NCI-H146 (cell line): ENCODE results near the gene HLX.

Experiments
- DNase-seq: peaks from one replicate; lab custom pipeline; 2025; lab: John Stamatoyannopoulos, UW

HLX gene, protein sequence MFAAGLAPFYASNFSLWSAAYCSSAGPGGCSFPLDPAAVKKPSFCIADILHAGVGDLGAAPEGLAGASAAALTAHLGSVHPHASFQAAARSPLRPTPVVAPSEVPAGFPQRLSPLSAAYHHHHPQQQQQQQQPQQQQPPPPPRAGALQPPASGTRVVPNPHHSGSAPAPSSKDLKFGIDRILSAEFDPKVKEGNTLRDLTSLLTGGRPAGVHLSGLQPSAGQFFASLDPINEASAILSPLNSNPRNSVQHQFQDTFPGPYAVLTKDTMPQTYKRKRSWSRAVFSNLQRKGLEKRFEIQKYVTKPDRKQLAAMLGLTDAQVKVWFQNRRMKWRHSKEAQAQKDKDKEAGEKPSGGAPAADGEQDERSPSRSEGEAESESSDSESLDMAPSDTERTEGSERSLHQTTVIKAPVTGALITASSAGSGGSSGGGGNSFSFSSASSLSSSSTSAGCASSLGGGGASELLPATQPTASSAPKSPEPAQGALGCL

DNA sequence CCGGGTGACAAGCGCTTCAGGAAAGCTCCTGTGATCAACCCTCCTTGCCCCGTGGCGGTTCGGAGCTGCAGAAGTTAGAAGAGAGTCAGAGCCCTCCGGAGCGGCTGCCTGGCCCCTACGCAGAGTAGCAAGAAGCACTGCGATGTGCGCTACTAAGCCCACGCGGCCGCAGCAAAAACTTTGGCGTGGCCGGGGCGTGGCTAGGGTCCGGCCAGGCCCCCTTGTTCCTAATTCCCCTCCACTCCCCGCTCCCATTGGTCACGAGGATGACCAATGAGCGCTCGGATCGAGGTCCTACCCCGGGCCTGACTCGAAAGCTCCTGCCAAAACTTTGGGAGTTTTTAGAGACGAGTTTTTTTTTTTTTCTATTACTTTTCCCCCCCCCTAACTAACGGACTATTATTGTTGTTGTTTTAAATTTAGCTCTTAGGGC is at the start of gene HLX:
Gene HLX (plus strand): TSS at position 368 of the 433 bp plus-strand sequence. CDS start 415 bp downstream, outside the sequence.
- no peak for DNase-seq

DNA sequence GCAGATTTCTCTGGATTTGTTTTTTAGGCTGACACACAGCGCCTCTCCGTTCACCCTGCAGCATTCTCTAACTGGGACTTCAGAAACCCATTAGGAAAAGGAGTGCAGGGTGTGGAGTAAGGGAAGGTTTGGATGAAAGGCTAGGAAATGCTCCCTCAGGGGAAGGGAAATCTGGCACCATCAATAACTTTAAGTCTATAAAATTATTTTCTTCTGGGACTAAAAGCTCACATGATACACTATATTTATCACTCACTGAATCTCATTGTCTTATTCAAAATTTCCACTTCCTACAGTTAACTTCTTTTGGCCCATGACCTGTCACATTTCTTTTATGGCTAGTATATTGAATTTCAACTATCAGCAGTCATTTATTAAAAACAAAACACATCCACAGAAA is 45.8 kb upstream of the HLX start:
- no peak for DNase-seq

DNA sequence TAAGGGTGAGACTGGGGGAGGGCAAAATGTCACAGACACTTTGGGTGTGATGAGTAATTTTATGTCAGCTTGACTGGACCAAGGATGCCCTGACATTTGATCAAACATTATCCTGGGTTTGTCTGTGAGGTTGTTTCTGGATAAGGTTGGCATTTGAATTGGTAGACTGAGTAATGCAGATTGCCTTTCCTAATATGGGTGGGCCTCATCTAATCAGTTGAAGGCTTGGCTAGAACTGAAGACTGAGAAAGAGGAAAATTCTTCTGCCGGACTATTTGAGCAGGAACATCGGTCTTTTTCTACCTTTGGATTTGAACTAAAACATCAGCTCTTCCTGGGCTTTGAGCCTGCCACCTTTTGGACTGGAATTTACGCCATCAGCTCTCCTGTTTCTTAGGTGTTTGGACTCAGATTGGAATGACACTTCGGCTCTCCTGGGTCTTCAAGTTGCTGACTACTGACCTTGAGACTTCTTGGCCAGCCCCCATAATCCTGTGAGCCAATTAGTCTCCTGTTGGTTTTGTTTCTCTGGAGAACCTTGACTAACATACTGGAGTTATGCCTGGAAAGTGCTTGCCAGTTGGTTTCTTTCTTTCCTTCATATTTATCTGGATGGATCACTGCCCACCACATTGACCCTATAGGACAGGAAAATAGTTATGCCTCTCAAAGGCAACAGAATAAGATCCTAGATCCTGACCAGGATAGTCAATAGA is 44.9 kb upstream of the HLX start:
- no peak for DNase-seq

DNA sequence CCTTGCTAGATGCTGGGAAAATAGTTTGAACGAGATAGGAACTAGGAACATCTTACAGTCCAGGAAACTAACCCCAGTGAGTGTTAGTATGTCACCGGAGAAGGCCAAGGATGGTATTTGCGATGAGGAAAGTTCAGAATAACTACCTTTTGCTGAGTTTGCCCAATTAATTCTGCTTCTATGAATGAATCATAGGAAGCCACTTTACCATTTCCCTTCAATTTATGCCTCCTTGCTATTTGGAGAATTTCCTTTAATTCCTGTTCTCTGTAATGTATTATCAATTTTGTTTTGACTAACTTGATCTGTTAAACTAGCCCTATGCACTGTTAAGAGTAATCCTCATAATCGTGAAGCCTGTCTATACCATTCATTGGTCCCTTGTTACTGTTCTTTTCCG is 40.7 kb upstream of the HLX start:
- no peak for DNase-seq

DNA sequence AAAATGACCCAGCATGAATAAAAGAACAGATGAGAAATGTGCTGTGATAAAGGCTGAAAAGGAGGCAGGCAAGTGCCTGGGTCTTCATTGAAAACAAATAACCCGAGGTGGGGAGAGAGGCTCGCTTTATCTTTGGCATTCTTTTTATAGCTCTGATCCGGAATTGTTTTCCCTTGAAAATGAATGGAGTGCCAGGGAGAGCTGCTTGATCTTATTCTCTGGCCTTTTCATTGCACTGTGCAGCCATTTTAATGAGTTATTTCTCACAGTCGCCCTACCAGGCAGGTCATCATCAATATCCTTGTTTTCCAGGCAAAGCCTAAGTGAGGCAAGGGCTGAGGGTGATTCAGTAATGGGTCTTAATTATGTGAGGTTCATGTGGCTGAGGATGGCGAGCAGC is 39.8 kb upstream of the HLX start:
- DNase-seq = no peak

DNA sequence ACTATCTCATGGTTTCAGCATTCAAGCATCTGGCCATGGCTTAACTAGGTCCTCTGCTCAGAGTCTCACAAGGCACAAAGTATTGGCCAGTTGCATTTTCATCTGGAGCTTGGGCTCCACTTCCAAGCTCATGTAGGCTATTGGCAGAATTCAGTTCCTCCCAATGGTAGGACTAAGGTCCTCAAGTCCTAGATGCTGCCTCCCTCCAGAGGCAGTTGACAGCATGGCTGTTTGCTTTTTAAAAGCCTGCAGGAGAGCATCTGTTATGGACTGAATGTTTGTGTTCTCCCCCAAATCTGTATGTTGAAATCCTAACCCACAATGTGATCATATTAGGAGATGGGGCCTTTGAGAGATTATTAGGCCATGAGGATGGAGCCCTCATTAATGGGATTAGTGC is 38.0 kb upstream of the HLX start:
- no peak for DNase-seq

DNA sequence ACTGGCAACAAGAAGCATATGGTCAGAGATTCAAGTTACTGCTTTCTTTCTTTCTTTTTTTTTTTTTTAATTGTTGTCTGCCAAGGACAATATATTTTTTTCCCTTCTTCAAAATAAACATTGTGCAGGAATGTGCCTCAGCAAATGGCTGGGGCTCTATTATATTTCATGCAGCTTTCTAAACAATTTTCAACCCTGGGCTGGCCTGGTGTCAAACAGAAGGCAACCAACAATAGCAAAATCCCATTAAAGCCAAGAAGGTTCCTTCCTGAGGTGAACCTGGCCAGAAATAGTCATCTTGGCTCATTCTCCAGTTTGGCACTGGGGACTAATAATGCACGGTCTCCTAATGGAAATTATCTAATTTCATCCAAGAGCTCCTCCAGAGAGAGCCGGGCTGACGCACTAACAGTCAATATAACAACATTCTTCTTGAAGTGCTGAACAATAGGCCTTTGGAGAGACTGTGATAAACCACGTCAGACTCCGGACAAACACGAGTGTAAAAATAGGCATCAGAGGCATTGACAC is 35.7 kb upstream of the HLX start:
- no peak for DNase-seq

DNA sequence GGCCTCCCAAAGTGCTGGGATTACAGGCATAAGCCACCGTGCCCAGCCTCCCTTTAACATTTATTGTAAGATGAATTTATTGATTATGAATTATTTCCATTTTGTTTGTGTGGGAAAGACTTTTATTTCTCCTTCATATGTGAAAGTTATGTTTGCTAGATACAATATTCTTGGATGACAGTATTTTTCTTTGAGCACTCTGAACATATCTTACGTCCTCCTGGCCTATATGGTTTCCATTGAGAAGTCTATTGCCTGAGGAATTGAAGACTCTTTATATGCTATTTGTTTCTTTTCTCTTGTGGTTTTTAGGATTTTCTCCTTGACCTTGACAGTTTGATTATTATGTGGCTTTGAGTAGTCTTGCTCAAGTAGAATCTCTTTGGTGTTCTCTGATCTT is 26.8 kb upstream of the HLX start:
- DNase-seq = no peak

DNA sequence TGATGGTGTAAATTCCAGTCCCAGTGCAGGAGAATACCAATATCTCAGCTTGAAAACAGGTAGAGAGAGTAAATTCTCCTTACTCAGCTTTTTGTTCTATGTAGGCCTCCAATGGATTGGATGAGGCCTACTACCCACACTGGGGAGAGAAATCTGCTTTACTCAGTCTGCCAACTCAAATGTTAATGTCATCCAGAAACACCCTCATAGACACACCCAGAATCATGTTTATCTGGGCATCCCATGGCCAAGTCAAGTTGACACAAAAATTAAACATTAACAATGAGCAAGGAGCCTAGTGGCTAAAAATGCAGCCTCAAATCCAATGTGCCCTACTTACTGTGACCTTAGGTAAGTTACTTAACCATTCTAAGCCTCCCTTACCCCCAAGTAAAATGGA is 6.9 kb upstream of the HLX start:
- DNase-seq = no peak

DNA sequence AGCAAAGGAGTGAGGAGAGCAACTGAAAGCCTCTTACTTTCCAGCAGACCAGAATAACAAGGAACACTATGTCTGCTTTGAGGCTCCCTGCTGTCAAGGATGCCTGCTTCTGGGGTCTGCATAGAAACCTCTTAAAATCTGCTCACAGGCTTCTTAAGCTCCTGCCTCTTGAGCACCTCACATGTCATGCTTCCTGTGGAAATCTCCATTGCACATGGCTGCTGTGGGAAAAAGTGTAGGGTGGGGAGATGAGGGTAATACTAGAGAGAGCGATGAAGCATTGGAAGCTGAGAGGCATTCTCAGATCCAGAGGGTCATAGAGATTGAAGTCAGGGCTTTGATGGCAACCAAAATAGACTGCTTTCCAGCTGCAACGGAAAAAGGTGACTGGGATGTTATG is 6.2 kb upstream of the HLX start:
- no peak for DNase-seq

DNA sequence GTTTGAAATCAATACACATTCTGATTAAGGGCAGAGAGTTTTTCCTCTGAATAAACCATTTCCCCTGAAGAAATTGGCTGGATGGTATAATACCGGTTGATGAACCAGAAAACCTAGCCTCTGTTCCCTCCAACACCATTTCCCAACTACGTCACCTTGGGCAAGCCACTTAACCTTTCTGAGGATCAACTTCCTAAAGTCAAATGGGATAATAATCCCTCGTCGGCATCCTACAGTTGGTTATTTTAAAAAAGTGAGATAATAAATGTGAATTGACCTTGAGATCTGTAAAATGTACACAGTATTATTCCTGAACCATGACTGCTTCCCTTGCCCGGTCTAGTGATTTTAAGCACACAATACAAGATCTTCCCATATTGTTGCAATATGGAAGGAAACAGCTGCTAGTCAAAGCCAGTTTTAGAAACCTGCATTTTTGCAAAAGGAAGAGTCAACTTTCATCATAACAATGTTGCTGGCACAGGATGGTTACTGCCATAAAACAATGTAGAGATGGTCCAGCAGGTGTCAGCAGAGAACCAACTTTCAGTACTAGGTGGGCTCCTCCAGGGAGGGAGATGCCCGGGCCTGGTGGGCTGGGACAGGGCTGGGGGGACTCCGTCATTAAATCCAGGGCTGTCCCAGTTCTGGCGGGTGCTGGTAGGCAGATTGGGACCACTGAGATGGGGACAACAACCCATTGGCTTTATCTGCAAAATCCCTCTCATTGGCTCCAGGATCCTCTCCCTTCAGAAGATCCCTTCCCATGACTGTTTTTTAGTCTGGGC is 5.2 kb upstream of the HLX start:
- DNase-seq = no peak

DNA sequence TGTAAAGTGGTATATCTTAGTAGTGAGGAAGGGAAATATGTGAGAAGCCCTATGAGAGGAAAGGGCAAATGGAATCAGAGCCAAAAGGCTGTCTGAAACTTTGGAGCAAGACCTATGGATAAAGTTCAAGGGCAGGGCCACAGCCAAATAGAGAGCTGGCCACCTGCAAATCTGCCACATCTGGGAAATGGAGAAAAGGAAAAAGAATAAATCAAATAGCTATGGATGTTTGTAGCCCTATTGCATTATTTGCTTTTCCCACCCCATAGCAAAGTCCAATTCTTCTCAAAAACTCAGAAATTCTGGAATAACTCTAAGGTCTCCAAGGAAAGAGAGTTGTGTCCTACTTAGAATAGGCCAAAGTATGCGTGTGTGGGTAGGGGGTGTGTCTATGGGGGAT is 4.0 kb upstream of the HLX start:
- DNase-seq = no peak

DNA sequence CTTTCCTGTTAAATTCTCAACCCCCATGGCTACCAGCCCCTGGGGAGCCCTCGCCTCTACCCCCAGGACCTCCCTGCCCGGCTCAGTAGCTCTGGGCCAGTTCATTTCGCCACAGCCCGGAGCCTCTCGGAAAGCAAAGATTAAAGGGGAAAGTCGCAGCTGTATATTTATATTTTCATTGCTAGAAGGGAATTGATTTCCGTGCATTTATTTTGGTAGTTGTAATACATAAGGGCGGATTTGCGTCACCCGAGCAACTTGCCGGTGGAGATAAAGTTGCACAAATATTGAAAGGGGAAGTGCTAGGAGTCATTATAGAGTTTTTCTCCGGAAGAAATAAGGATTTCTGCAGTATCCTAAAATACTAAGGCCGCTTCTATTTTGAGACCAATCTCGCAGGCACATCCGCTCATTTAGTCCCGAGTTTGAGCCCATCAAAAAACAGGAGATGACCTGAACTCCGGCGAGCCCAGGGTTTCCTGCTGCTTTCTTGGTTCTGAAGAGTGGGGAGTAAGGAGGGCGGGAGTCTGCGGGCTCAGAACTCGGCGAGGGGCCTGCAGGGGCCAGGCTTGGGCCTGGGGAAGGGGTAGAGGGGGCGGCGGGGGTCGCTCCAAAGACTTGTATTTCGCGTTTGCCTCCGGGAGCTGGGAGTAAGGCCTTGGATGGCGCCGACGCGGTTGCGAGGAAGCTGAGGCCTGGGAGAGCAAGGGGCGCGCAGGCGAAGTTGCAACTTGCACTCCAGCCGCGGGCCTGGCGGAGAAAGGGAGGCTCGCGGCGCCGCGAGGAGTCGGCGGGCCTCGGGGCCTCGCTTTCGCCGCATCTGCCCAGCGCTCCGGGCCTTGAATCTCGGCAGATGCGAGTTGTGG is 2.5 kb upstream of the HLX start:
- no peak for DNase-seq

DNA sequence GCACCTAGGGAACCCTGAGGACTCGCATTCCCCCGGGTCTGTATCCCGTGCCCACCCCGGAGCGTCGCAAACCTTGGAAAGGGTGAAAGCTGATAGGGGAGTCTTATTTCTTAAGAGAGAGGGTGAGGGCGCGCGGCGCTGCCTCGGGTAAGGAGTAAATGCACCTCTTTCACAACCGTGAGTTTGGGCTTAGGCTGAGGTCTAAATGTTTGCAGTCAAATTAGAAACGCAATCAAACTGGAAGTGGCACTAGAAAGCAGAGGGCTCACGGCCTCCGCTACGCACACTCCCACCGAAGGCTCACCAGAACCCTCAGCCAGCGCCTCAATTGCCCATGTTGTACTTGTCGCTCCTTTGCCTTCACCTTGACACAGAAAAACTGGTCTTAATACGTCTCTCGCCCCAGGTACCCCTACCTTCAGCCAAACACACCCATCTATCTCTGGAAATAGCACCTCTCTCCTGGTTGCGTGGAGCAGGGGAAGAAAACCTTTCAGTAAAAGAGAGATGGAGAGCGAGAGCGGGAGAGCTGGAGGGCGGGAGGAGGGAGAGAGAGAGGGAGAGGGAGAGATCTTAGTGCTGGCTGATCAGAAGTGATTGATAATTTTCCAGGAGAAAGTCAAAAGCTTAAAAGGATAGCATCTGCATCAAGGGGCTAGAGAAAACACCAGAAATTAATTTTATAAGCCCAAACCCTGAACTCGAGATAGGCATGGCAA is 1.7 kb upstream of the HLX start:
- DNase-seq = no peak

DNA sequence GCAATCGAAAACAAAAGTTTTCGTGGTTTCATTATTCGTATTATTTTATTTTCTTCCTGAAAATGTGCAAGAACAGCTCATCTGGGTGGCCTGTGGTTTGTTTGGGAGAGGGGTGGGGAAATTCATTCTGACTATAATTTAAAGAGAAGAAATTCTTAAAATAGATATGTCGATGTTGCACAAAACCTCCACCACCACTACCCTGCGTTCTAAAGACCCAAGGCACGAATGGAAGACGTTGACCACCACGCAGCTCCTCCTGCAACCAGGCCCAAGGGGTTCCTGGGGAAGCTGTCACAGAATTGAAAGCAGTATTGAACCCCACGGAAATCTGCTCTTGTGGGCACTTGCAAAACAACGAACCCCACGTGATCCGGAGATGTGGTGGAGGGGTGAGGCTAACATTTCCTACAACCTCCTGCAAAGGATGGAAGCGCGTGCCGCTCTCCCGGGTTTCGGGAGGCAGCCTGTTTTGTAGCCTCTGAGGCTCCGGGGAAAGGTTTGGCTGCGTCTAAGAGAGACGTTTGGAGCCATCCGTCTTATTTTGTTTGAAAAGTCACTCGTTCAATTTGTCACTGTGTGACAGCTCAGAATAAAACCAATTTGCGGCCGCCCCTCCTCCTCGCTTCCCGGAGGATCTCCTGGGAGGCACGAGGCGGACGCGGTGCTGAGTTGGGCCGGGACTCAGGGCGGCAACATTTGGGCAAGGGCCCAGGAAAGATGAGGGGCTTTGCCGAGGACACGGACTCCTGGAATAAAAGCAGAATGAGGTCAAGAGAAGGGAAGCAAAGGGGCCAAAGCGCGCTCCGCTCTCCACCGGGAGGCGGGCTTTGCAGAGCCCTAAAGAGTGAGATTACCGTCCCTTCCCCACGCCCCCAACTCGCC is 810 bp upstream of the HLX start:
- no peak for DNase-seq

DNA sequence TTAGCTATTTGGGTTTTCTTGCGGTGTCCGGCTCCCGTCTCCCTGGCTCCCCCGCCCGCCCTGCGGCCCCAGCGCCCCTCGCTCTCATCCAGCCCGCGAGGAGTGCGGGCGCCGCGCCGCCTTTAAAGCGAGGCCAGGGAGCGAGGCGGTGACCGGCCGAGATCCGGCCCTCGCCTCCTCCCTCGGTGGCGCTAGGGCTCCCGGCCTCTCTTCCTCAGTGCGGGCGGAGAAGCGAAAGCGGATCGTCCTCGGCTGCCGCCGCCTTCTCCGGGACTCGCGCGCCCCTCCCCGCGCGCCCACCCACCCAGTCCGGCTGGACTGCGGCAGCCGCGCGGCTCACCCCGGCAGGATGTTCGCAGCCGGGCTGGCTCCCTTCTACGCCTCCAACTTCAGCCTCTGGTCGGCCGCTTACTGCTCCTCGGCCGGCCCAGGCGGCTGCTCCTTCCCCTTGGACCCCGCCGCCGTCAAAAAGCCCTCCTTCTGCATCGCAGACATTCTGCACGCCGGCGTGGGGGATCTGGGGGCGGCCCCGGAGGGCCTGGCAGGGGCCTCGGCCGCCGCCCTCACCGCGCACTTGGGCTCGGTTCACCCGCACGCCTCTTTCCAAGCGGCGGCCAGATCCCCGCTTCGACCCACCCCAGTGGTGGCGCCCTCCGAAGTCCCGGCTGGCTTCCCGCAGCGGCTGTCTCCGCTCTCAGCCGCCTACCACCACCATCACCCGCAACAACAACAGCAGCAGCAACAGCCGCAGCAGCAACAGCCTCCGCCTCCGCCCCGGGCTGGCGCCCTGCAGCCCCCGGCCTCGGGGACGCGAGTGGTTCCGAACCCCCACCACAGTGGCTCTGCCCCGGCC is 492 bp downstream of the HLX start:
- DNase-seq = peak; percentile 24

DNA sequence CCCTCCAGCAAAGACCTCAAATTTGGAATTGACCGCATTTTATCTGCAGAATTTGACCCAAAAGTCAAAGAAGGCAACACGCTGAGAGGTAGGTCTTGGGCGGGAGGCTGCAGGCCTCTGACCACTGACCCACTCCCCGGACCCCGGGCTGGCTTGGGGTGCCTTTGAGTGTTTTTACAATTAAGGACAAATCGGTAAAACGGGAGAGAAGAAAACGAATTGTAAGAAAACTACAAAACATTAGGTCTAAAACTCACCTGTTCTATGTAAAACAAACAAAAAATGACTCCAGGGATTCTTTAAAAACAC is 1.1 kb downstream of the HLX start:
- DNase-seq = no peak

DNA sequence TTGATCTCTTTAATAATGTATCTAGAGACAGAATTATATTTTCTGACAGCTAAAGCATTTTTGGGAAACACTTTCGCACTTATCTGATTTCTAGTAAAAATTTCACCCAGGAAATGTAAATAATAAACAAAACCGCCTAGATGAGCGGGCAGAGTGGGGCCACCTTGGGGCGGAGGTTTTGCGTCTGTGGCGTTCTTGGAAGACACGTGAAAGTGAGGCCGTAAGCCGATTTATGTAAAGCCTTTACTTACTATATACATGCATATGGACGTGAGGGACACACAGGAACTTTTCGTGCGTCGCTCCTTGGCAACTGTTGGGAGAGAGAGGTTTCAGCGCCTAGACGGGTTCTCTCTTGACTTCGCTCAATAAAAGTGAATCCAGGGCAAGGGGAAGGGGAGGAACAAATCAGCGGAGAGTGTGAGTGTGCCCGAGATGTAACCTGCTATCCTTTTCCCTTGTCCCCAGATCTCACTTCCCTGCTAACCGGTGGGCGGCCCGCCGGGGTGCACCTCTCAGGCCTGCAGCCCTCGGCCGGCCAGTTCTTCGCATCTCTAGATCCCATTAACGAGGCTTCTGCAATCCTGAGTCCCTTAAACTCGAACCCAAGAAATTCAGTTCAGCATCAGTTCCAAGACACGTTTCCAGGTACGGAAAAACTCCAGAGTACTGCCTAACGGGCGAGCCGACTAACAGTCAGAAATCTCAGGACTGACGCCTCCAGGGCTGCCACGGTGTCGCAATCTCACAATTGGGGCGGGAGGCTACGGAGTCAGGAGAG is 1.7 kb downstream of the HLX start:
- no peak for DNase-seq
